Neuronal stem cell (in vitro differentiated cells): ENCODE data around the gene LRRC74A.
A peak's percentile ranks its signal among the peaks of the same experiment; 100 is the strongest.

ENCODE experiments used
- DNase-seq: peaks from one replicate; pipeline ENCODE4 v3.0.0-alpha.2; 2013; ENCODE audit warnings: low spot score
- H2AFZ ChIP-seq: one replicate; pipeline ENCODE4 v1.6.1; 2013; ENCODE audit warnings: mild to moderate bottlenecking, low read length, inconsistent platforms
- H2AK5ac ChIP-seq: 2 replicates; pipeline ENCODE4 v1.6.1; 2013; ENCODE audit warnings: low read depth, mild to moderate bottlenecking, inconsistent platforms, low read length, moderate library complexity, mixed read lengths
- H2BK120ac ChIP-seq: 2 replicates; pipeline ENCODE4 v1.6.1; 2013; ENCODE audit warnings: low read depth, mild to moderate bottlenecking, inconsistent platforms, low read length, moderate library complexity, mixed read lengths
- H2BK12ac ChIP-seq: one replicate; pipeline ENCODE4 v1.6.1; 2013; ENCODE audit warnings: low read length, inconsistent platforms
- H2BK15ac ChIP-seq: 2 replicates; pipeline ENCODE4 v1.6.1; 2013; ENCODE audit warnings: mild to moderate bottlenecking, low read length, inconsistent platforms, mixed read lengths
- H2BK5ac ChIP-seq: one replicate; pipeline ENCODE4 v1.6.1; 2013; ENCODE audit warnings: inconsistent platforms, mild to moderate bottlenecking, low read length, moderate library complexity
- H3K14ac ChIP-seq: one replicate; pipeline ENCODE4 v1.6.1; 2013; ENCODE audit warnings: low read length, inconsistent platforms
- H3K18ac ChIP-seq: 2 replicates; pipeline ENCODE4 v1.6.1; 2013; ENCODE audit warnings: low read length, inconsistent platforms
- H3K23ac ChIP-seq: 2 replicates; pipeline ENCODE4 v1.6.1; 2013; ENCODE audit warnings: low read depth, mild to moderate bottlenecking, mixed read lengths, low read length, inconsistent platforms; ENCODE audit not compliant: poor library complexity
- H3K27ac ChIP-seq: replicated peaks from 3 replicates; pipeline ENCODE4 v1.5.1; 2013; ENCODE audit warnings: low read length, inconsistent platforms
- H3K27me3 ChIP-seq, 3 experiments: 2 replicates each; pipeline ENCODE4 v1.6.1; 2013; ENCODE audit warnings: low read length in 3 of 3, mild to moderate bottlenecking in 2 of 3, inconsistent platforms in 1 of 3, low read depth in 1 of 3, mixed read lengths in 1 of 3, moderate library complexity in 1 of 3; ENCODE audit not compliant: control insufficient read depth in 3 of 3, insufficient read depth in 3 of 3
- H3K36me3 ChIP-seq, 2 donors: replicated peaks in 1 of 2; 2 replicates each; pipeline ENCODE4 v1.6.1; 2013; ENCODE audit warnings: low read length in 2 of 2; ENCODE audit not compliant: control insufficient read depth in 2 of 2, insufficient read depth in 2 of 2
- H3K4ac ChIP-seq: 2 replicates; pipeline ENCODE4 v1.6.1; 2013; ENCODE audit warnings: inconsistent platforms, mild to moderate bottlenecking, low read length, moderate library complexity
- H3K4me1 ChIP-seq, 2 donors: 1 replicate in 1 of 2; 2 replicates in 1 of 2; pipeline ENCODE4 v1.6.1; 2013; ENCODE audit warnings: low read length in 2 of 2, low read depth in 1 of 2; ENCODE audit not compliant: control insufficient read depth in 2 of 2, insufficient read depth in 1 of 2
- H3K4me2 ChIP-seq: one replicate; pipeline ENCODE4 v1.6.1; 2013; ENCODE audit warnings: mild to moderate bottlenecking, low read length, inconsistent platforms; ENCODE audit not compliant: insufficient read depth, poor library complexity, severe bottlenecking
- H3K4me3 ChIP-seq, 2 donors: 2 replicates each; pipeline ENCODE4 v1.5.1; 2013; ENCODE audit warnings: low read length in 2 of 2, mild to moderate bottlenecking in 2 of 2, inconsistent platforms in 1 of 2, moderate library complexity in 1 of 2
- H3K79me1 ChIP-seq: one replicate; pipeline ENCODE4 v1.6.1; 2013; ENCODE audit warnings: low read depth, mild to moderate bottlenecking, inconsistent platforms, low read length, moderate library complexity
- H3K9ac ChIP-seq: one replicate; pipeline ENCODE4 v1.6.1; 2013; ENCODE audit warnings: mild to moderate bottlenecking, low read depth, low read length, inconsistent platforms; ENCODE audit not compliant: poor library complexity
- H3K9me3 ChIP-seq, 2 donors: replicated peaks in 1 of 2; 2 replicates each; pipeline versions ENCODE3 to v1.6.1; 2013; ENCODE audit warnings: low read length in 2 of 2, mild to moderate bottlenecking in 2 of 2, inconsistent platforms in 1 of 2, low read depth in 1 of 2, mixed read lengths in 1 of 2, moderate library complexity in 1 of 2; ENCODE audit not compliant: control insufficient read depth in 2 of 2, insufficient read depth in 1 of 2
- H4K8ac ChIP-seq: one replicate; pipeline ENCODE4 v1.6.1; 2013; ENCODE audit warnings: low read depth, mild to moderate bottlenecking, inconsistent platforms, low read length, moderate library complexity
- H4K91ac ChIP-seq: one replicate; pipeline ENCODE4 v1.6.1; 2013; ENCODE audit warnings: low read length, low read depth, mild to moderate bottlenecking, inconsistent platforms; ENCODE audit not compliant: poor library complexity
- WGBS, 2 donors: extraction: QIAGEN DNeasy Blood & Tissue Kit; methylation state at CpG; one replicate each; pipeline ENCODE4 v1.1.7; 2013; ENCODE audit warnings: missing lambda C conversion rate in 2 of 2, mixed read lengths in 1 of 2; ENCODE audit not compliant: insufficient read length in 2 of 2, insufficient replicate concordance in 1 of 2; ENCODE audit errors: extremely low coverage in 2 of 2; 5-methylcytosine and 5-hydroxymethylcytosine counted together

The LRRC74A gene

DNA sequence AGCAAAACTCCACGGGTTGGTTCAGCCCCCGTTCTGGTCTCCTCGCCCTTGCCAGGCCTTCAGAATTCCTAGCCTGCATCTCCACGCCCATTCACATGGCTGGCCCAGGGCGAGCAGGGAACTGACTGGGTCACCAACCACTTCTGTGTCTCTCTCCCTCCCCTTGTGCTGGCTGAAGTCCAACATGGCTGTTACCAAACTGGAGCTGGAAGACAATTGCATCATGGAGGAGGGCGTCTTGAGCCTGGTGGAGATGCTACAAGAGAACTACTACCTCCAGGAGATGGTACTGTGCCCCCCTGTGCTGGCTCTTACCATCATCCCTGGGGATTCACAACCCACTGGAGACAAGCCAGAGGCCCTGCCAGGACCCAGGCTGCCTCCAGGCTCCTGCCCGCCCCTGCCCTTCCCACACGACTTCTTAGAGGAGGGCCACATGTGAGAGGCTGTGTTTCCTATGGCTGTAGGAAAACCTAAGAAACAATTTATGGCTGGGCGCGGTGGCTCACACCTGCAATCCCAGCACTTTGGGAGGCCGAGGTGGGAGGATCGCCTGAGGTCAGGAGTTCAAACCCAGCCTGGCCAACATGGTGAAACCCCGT lies 9.9 kb downstream of the LRRC74A start:
- Histone ChIP-seq H4K8ac (no peak overlapping the region), H2AFZ (no peak overlapping the region), H3K14ac (peak overlapping the region; percentile 47), H3K27ac (no peak overlapping the region), H3K27me3 (peaks cover 0 to 19% (median 0%) of the 10 kb centered on the region in 3 experiments), H3K9me3 (no peaks in the 10 kb centered on the region), H2AK5ac (peak overlapping the region; percentile 94), H3K9ac (no peak overlapping the region), H3K4me3 (no peak overlapping the region), H3K23ac (peak overlapping the region; percentile 69), H2BK120ac (no peak overlapping the region), H4K91ac (no peak overlapping the region), H3K4me1 (peaks cover 0 to 10% of the 10 kb centered on the region in 2 donors), H2BK12ac (peak overlapping the region; percentile 88), H2BK5ac (no peak overlapping the region), H2BK15ac (peak overlapping the region; percentile 98), H3K4ac (no peak overlapping the region), H3K4me2 (no peak overlapping the region), H3K79me1 (no peaks in the 10 kb centered on the region), H3K36me3 (no peaks in the 10 kb centered on the region), H3K18ac (peak overlapping the region; percentile 73)
- DNase-seq = no peak
- no CpG with 5 or more reads among the region's 13 CpGs for WGBS, 2 donors

DNA sequence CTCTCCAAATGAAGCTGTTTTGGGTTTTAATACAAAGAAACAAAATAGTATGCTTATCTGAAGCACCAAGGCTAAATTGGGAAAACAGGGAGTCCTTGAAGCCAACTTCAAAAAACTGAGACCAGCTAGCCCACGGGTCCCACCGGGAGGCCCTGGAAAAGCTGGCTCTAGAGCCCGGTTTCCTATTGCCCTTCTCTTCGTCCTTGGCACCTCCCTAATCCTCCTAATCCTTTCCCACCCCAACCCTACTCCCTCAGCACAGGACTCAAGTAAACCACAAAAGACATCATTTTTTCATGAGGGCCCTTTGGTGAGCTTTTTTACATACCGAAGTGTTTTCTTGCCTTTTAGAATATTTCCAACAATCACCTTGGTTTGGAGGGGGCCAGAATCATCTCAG lies 11.3 kb downstream of the LRRC74A start:
- no peak overlapping the region for H3K9ac ChIP-seq
- no peak overlapping the region for H3K23ac ChIP-seq
- H3K36me3 ChIP-seq = no peaks in the 10 kb centered on the region
- H3K14ac ChIP-seq = no peak overlapping the region
- no peak overlapping the region for H2AFZ ChIP-seq
- H2AK5ac ChIP-seq = no peak overlapping the region
- no CpG with 5 or more reads among the region's 5 CpGs for WGBS, 2 donors
- H3K4me2 ChIP-seq = no peak overlapping the region
- no peaks in the 10 kb centered on the region for H3K79me1 ChIP-seq
- no peak overlapping the region for H2BK120ac ChIP-seq
- H3K9me3 ChIP-seq = no peaks in the 10 kb centered on the region
- H4K91ac ChIP-seq = no peak overlapping the region
- no peak overlapping the region for H3K4ac ChIP-seq
- H3K4me3 ChIP-seq = no peak overlapping the region
- peaks cover 0 to 10% of the 10 kb centered on the region in 2 donors for H3K4me1 ChIP-seq
- no peak overlapping the region for H3K18ac ChIP-seq
- no peak overlapping the region for H2BK12ac ChIP-seq
- DNase-seq = no peak
- no peak overlapping the region for H3K27ac ChIP-seq
- H2BK15ac ChIP-seq = no peak overlapping the region
- H3K27me3 ChIP-seq = peaks cover 0 to 19% (median 0%) of the 10 kb centered on the region in 3 experiments
- H2BK5ac ChIP-seq = no peak overlapping the region
- H4K8ac ChIP-seq = no peak overlapping the region

DNA sequence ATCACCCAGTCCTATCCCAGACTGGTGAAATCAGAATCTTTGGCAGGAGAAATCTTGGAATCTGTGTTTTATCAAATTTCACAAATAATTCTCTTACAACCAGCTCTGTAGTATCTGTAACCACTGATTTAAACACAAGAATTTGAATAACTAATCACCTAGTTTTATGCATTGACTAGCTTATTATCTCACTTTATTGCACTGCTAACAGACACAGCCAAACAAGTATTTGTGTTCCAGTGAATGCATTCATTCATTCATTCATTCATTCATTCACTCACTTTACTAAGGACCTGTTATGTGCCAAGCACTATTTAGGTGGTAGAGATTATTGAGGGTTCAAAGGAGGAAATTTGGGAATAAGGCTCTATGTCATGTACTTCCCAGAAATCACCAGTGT lies 16.2 kb downstream of the LRRC74A start:
- no peak overlapping the region for H3K4me2 ChIP-seq

DNA sequence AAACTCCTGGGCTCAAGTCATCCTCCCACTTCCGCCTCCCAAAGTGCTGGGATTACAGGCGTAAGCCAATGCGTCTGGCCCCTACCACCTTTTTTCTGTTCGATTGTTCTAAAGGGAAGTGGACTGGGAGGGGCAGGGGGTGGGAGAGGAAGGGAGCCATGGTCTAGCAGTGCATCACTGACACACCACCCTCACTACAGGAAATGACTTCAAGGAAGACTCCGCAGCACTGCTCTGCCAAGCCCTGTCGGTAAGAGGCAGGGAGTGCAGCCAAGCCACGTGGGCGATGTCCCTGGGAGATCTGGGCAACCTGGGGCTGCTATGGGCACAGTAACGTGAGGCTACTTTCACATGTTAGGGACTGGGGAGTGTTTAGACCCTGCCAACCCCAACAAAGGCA lies 18.0 kb downstream of the LRRC74A start:
- H3K4ac ChIP-seq = no peak overlapping the region
- H3K4me1 ChIP-seq = peaks cover 0 to 2% of the 10 kb centered on the region in 2 donors
- no peak overlapping the region for H2BK120ac ChIP-seq
- H3K4me2 ChIP-seq = no peak overlapping the region
- H3K18ac ChIP-seq = peak overlapping the region; percentile 70
- H3K23ac ChIP-seq = no peak overlapping the region
- H4K8ac ChIP-seq = no peak overlapping the region
- no peaks in the 10 kb centered on the region for H3K27me3 ChIP-seq
- H2BK12ac ChIP-seq = no peak overlapping the region
- H3K27ac ChIP-seq = no peak overlapping the region
- no peaks in the 10 kb centered on the region for H3K36me3 ChIP-seq
- no peak overlapping the region for H2AK5ac ChIP-seq
- H2AFZ ChIP-seq = peak overlapping the region; percentile 71
- no peak overlapping the region for H3K14ac ChIP-seq
- WGBS, 2 donors = no CpG with 5 or more reads among the region's 9 CpGs
- no peak overlapping the region for H4K91ac ChIP-seq
- H2BK15ac ChIP-seq = no peak overlapping the region
- H3K79me1 ChIP-seq = no peaks in the 10 kb centered on the region
- no peaks in the 10 kb centered on the region for H3K9me3 ChIP-seq
- H2BK5ac ChIP-seq = no peak overlapping the region
- no peak for DNase-seq
- H3K9ac ChIP-seq = no peak overlapping the region
- H3K4me3 ChIP-seq = peak overlapping the region in 1 of 2 donors; percentile 8

More for the DNA sequence above, 16.2 kb downstream of the LRRC74A start:
- Histone ChIP-seq H2BK15ac (no peak overlapping the region), H3K9me3 (no peaks in the 10 kb centered on the region), H4K91ac (no peak overlapping the region), H3K14ac (no peak overlapping the region), H2BK12ac (no peak overlapping the region), H3K4ac (no peak overlapping the region), H3K27me3 (peaks cover 0 to 12% (median 0%) of the 10 kb centered on the region in 3 experiments), H3K23ac (no peak overlapping the region), H3K18ac (no peak overlapping the region), H2BK5ac (no peak overlapping the region), H2BK120ac (no peak overlapping the region), H3K27ac (no peak overlapping the region), H3K4me3 (no peak overlapping the region), H3K79me1 (no peaks in the 10 kb centered on the region), H2AFZ (no peak overlapping the region), H3K4me1 (peaks cover 0 to 6% of the 10 kb centered on the region in 2 donors), H2AK5ac (no peak overlapping the region), H3K9ac (no peak overlapping the region), H3K36me3 (no peaks in the 10 kb centered on the region), H4K8ac (no peak overlapping the region)
- DNase-seq = no peak
